GM18511 (cell line): ENCODE measurements around the gene SRPX.
A peak's percentile ranks its signal among the peaks of the same experiment; 100 is the strongest.

Source experiments
- ATAC-seq: cut with Tn5 transposase; IDR thresholded peaks from one replicate; pipeline ENCODE4 v1.9.1; 2021; ENCODE audit warnings: mild to moderate bottlenecking, moderate library complexity; ENCODE audit not compliant: unreplicated experiment

The SRPX gene

GRCh38 chrX:38211891-38212635 is 8.6 kb downstream of the SRPX start:
- ATAC-seq: no peak

- ATAC-seq: no peak
Measured at GRCh38 chrX:38206542-38206941, 14.1 kb downstream of the SRPX start.

- ATAC-seq: no peak
Measured at GRCh38 chrX:38206036-38206435, 14.6 kb downstream of the SRPX start.

- no peak for ATAC-seq
Measured at GRCh38 chrX:38205039-38205438, 15.6 kb downstream of the SRPX start.

GRCh38 chrX:38192007-38192810 is 28.5 kb downstream of the SRPX start:
- peak; percentile 56 for ATAC-seq

GRCh38 chrX:38189431-38190250 is 31.0 kb downstream of the SRPX start:
- ATAC-seq: no peak

- no peak for ATAC-seq
Measured at GRCh38 chrX:38183596-38183995, 37.1 kb downstream of the SRPX start.

- ATAC-seq: no peak
Measured at GRCh38 chrX:38181357-38181756, 39.3 kb downstream of the SRPX start.

- ATAC-seq: no peak
Measured at GRCh38 chrX:38178396-38178795, 42.3 kb downstream of the SRPX start.

GRCh38 chrX:38175139-38175538 is 45.5 kb downstream of the SRPX start:
- ATAC-seq: no peak

- no peak for ATAC-seq
Measured at GRCh38 chrX:38172596-38172995, 48.1 kb downstream of the SRPX start.

GRCh38 chrX:38170556-38170955 is 50.1 kb downstream of the SRPX start:
- ATAC-seq: no peak

- ATAC-seq: no peak
Measured at GRCh38 chrX:38166478-38167083, 54.1 kb downstream of the SRPX start.

- no peak for ATAC-seq
Measured at GRCh38 chrX:38165023-38165422, 55.6 kb downstream of the SRPX start.

GRCh38 chrX:38163193-38163592 is 57.5 kb downstream of the SRPX start:
- no peak for ATAC-seq

- no peak for ATAC-seq
Measured at GRCh38 chrX:38156838-38157237, 63.8 kb downstream of the SRPX start.

GRCh38 chrX:38154818-38155217 is 65.9 kb downstream of the SRPX start:
- no peak for ATAC-seq

GRCh38 chrX:38154340-38154739 is 66.3 kb downstream of the SRPX start:
- ATAC-seq: no peak

- ATAC-seq: no peak
Measured at GRCh38 chrX:38151441-38151840, 69.2 kb downstream of the SRPX start.

- ATAC-seq: no peak
Measured at GRCh38 chrX:38150993-38151392, 69.7 kb downstream of the SRPX start.

- no peak for ATAC-seq
Measured at GRCh38 chrX:38149016-38149415, 71.7 kb downstream of the SRPX start.
